ENCODE results near the gene HMCN2. TPM values are rescaled to one million over a fixed set of nuclear protein-coding genes. Genes with fewer than 3 reads are reported as not detected.

Gene HMCN2
- total RNA-seq, 2 experiments from 2014 or later: not detected

GRCh38 chr9:130473566-130473965 lies 208.0 kb downstream of the HMCN2 start:
- Mint-ChIP-seq H3K27me3 (peaks cover 14% of the 10 kb centered on the region), H3K36me3 (ENCODE audit: low read depth) (no peaks in the 10 kb centered on the region), H3K4me1 (no peaks in the 10 kb centered on the region), H3K4me3 (no peak overlapping the region), H3K9me3 (no peaks in the 10 kb centered on the region), H3K27ac (no peak overlapping the region)
- no peak for DNase-seq
- POLR2A ChIA-PET: no interaction called here
- CTCF ChIA-PET: no interaction called here

DNA sequence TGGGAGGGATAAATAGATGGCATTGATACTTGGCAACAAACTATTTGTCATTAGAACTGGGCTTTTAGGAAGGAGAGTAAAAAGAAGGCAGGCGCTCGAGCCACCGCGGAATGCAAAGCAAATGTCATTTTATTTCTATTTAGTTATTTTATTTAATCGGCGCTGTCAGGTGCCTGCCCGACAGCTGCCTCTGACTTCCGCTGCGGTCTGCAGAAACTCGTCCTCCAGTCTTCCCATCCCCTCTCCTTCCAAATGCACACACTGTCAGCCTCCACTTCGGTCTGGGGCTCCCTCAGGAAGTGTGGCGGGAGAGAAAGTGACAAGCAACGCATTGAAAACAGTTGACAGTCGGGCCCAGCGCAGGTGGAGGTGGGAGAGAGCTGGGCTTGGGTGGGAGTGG lies 208.5 kb downstream of the HMCN2 start:
- Mint-ChIP-seq H3K9me3 (no peaks in the 10 kb centered on the region), H3K4me1 (no peaks in the 10 kb centered on the region), H3K36me3 (ENCODE audit: low read depth) (no peaks in the 10 kb centered on the region), H3K27me3 (peaks cover 10% of the 10 kb centered on the region), H3K27ac (no peak overlapping the region), H3K4me3 (no peak overlapping the region)
- POLR2A ChIA-PET: no interaction called here
- DNase-seq: no peak
- CTCF ChIA-PET: no interaction called here

- Mint-ChIP-seq H3K4me3 (no peak overlapping the region), H3K36me3 (ENCODE audit: low read depth) (no peaks in the 10 kb centered on the region), H3K27ac (no peak overlapping the region), H3K4me1 (no peaks in the 10 kb centered on the region), H3K27me3 (peaks cover 5% of the 10 kb centered on the region), H3K9me3 (no peaks in the 10 kb centered on the region)
- DNase-seq: no peak
- ChIA-PET POLR2A (no interaction called here), CTCF (interaction anchor here (0.7 kb wide), 1 partner anchor 28 kb away, joined by 3 read pairs; no protein-coding TSS in a partner anchor)
Observed at GRCh38 chr9:130476151-130476730, 210.7 kb downstream of the HMCN2 start.

- Mint-ChIP-seq H3K27me3 (peaks cover 7% of the 10 kb centered on the region), H3K4me1 (no peaks in the 10 kb centered on the region), H3K9me3 (no peaks in the 10 kb centered on the region), H3K4me3 (no peak overlapping the region), H3K36me3 (ENCODE audit: low read depth) (no peaks in the 10 kb centered on the region), H3K27ac (no peak overlapping the region)
- ChIA-PET CTCF (no interaction called here), POLR2A (no interaction called here)
- no peak for DNase-seq
Observed at GRCh38 chr9:130477564-130477963, 212.0 kb downstream of the HMCN2 start.

DNA sequence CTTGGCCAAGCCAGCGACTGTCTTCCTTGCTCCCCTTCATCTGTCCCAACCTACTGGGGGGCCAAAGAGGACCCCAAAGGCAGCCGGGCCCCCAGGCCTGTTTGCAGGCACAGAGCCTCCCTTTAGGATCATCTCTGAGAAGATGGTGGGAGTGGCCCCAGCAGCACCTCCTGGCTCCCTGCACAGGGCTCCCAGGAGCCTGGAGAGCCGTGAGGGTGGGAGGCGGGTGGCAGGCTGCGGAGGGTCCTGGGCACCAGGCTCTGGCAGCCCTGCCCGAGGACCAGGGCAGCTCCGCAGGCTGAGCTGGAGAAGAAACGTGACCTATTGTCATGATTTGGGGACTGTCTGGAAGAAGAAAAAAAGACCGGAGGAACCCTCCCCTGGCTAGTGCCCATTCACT lies 212.6 kb downstream of the HMCN2 start:
- peaks cover 12% of the 10 kb centered on the region for H3K27me3 Mint-ChIP-seq
- no peak for DNase-seq
- H3K27ac Mint-ChIP-seq: no peak overlapping the region
- H3K36me3 Mint-ChIP-seq (ENCODE audit: low read depth): no peaks in the 10 kb centered on the region
- H3K4me3 Mint-ChIP-seq: no peak overlapping the region
- POLR2A ChIA-PET: no interaction called here
- no peaks in the 10 kb centered on the region for H3K9me3 Mint-ChIP-seq
- CTCF ChIA-PET: no interaction called here
- no peaks in the 10 kb centered on the region for H3K4me1 Mint-ChIP-seq

DNA sequence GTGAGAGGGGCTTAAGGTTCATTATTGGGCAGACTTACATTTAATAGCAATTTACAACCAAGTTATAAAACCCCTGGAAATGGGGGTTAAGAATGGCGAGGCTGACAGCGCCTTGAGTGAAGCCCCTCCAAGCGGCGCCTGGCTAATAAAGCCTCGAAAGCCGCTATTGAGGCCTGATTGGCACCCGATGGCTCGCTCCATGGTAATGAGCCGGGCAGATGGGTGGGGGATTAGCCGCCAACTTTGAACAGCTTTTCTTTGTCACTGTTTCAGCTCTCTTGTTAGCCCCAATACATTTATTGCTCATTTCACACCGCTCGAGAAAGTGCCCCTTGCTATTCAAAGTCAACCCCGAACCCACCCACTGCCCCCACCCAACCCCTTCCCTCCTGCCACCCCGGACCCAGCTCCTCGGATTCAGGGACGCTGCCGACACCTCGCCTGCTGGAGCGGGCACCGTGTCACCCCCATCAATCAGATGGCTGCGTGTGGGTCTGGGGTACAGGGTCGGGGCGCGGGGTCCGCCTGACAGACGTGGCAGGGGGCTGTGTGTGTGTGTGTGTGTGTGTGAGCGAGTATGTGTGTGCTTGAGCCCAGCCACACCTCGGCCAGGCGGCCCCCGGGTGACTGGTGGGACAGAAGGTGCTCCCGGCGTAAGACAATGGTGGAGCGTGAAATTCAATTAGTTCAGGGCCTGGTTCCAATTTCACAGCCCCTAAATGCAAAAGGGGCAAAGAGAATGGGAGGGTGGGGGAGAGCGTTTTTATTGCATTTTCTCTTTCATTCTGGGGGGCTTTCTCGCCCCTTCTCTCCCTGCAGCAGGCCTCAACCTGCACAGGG lies 213.4 kb downstream of the HMCN2 start:
- peaks cover 16% of the 10 kb centered on the region for H3K27me3 Mint-ChIP-seq
- ChIA-PET CTCF (no interaction called here), POLR2A (no interaction called here)
- no peaks in the 10 kb centered on the region for H3K4me1 Mint-ChIP-seq
- H3K36me3 Mint-ChIP-seq (ENCODE audit: low read depth): no peaks in the 10 kb centered on the region
- DNase-seq: no peak
- no peaks in the 10 kb centered on the region for H3K9me3 Mint-ChIP-seq
- H3K4me3 Mint-ChIP-seq: no peak overlapping the region
- no peak overlapping the region for H3K27ac Mint-ChIP-seq

DNA sequence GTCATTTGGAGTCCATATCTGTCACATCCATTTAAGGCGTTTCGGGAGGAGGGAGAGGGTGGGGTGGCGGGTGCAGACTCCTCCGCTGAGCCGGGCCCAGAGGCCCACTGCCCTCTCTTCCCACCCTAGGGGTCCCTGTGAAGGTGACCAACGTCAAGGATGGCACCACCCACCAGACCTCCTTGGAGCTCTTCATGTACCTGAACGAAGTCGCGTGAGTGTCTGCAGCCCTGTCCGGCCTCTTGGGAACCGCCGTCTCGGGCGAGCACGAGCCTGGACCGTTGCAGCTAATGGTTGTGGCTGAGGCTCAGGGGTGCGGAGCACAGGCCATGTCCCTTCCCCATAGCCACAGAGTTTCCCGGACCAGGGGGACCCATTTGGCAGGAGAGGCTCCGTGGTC lies 214.0 kb downstream of the HMCN2 start:
- Mint-ChIP-seq H3K27ac (no peak overlapping the region), H3K27me3 (peaks cover 20% of the 10 kb centered on the region), H3K4me1 (no peaks in the 10 kb centered on the region), H3K9me3 (no peaks in the 10 kb centered on the region), H3K36me3 (ENCODE audit: low read depth) (no peaks in the 10 kb centered on the region), H3K4me3 (no peak overlapping the region)
- DNase-seq: no peak
- POLR2A ChIA-PET: no interaction called here
- CTCF ChIA-PET: no interaction called here

DNA sequence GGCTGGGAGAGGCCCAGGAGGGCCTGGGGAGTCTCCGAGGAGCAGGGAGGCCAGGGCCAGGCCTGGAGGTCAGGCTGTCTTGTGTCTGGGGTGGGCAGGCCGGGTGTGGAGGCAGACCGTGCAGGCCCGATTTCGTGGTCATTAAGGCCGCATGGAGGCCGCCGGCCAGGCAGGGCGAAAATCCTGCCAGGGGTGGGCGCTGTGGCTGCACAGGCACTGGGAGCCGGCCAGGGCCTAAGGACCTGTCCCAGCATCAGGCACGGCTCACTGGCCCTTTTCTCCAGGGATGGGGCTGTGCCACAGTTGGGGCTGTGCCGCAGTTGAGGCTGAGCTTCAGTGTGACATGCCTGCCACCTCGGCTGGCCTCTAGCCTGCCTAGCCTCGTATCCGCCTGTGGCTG lies 215.1 kb downstream of the HMCN2 start:
- H3K36me3 Mint-ChIP-seq (ENCODE audit: low read depth): no peaks in the 10 kb centered on the region
- H3K27ac Mint-ChIP-seq: no peak overlapping the region
- no peaks in the 10 kb centered on the region for H3K9me3 Mint-ChIP-seq
- DNase-seq: no peak
- no peak overlapping the region for H3K4me3 Mint-ChIP-seq
- CTCF ChIA-PET: no interaction called here
- peaks cover 20% of the 10 kb centered on the region for H3K27me3 Mint-ChIP-seq
- POLR2A ChIA-PET: no interaction called here
- H3K4me1 Mint-ChIP-seq: no peaks in the 10 kb centered on the region

DNA sequence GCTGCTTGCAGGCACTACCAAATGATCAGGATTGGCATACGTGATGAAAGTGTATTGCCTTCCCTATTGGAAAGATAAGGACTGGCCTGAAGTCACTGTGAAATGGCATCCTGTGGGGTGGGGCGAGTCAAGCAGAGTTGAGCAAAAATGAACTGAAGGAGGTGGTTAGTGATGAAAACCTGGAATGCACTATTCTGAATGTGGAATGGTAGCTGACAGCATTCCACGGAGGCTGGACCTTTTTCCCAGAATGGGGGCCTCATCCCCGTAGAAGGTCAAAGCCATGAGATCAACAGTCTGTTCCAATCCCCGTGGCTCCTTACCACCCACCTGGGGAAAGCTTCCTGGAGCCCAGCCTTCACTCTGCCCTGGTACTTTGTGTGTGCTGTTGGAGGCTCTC lies 216.9 kb downstream of the HMCN2 start:
- H3K27ac Mint-ChIP-seq: no peak overlapping the region
- no peaks in the 10 kb centered on the region for H3K36me3 Mint-ChIP-seq (ENCODE audit: low read depth)
- no peak for DNase-seq
- ChIA-PET POLR2A (no interaction called here), CTCF (no interaction called here)
- peaks cover 20% of the 10 kb centered on the region for H3K27me3 Mint-ChIP-seq
- H3K4me3 Mint-ChIP-seq: no peak overlapping the region
- H3K4me1 Mint-ChIP-seq: no peaks in the 10 kb centered on the region
- H3K9me3 Mint-ChIP-seq: no peaks in the 10 kb centered on the region

DNA sequence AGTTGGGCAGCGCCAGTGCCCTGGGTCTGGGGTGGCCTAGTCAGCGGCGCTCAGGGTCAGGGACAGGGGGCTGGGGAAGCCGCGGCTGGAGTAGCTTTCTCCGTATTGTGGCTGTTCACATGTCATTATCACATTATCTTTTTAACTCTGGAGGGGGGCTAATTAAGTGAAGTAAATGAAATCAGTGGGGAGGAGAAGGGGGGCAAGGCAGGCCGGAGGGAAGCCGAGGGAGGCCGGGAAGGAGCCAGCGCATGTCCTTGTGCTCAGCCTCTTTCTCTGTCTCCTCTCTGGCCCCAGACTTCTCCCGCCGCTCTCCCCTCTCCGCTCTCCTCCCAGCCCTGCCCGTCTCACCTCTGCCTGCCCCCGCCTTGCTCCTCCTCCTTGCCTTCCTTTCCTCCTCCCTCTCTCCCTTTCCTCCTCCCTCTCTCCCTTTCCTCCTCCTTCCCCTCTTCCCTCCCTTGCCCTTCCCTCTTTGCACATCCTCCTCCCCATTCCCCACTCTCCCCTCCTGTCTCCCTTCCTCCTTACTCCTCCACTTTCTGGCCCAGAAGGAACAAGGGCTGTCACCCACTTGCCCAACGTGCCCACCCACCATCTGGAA lies 217.9 kb downstream of the HMCN2 start:
- H3K4me1 Mint-ChIP-seq: no peaks in the 10 kb centered on the region
- H3K27ac Mint-ChIP-seq: no peak overlapping the region
- H3K9me3 Mint-ChIP-seq: no peaks in the 10 kb centered on the region
- peaks cover 20% of the 10 kb centered on the region for H3K27me3 Mint-ChIP-seq
- CTCF ChIA-PET: no interaction called here
- H3K4me3 Mint-ChIP-seq: no peak overlapping the region
- POLR2A ChIA-PET: no interaction called here
- no peaks in the 10 kb centered on the region for H3K36me3 Mint-ChIP-seq (ENCODE audit: low read depth)
- DNase-seq: no peak

Other genes starting within 250 kb of the HMCN2 start
- gene FNBP1, start 222.6 kb upstream of the HMCN2 start, total RNA-seq: 100 to 1,000 TPM; 206 to 247 TPM
- gene GPR107, start 211.9 kb upstream of the HMCN2 start, total RNA-seq: 10 to 100 TPM; 21.7 to 22.1 TPM
- 1 to 10 TPM; 1.0 to 1.2 TPM for gene NCS1, start 93.4 kb upstream of the HMCN2 start, total RNA-seq
- gene ASS1, start 179.2 kb downstream of the HMCN2 start, total RNA-seq: 1 to 10 TPM; 3.3 to 3.9 TPM

All from activated CD4-positive, alpha-beta T cell treated with anti-CD3 and anti-CD28 coated beads, Interleukin-2, amount 10 ng/mL, durations not matched to agents 7 days and 5 days (primary cell).